Urinary bladder (tissue), 4 donors: ENCODE measurements around the gene MRPL22. TPM values are rescaled to one million over a fixed set of nuclear protein-coding genes. Genes with fewer than 3 reads are reported as not detected.
A peak's percentile ranks its signal among the peaks of the same experiment; 100 is the strongest.
"Not testable (repeated sequence)": the region's sequence is repeated elsewhere in the genome, so short reads cannot be mapped to it uniquely, and the experiment has no call there.

Source experiments
- DNase-seq: peaks from one replicate; pipeline ENCODE4 v3.0.0-alpha.2; 2015; ENCODE audit errors: extremely low spot score
- H3K27ac ChIP-seq: one replicate; pipeline ENCODE4 v1.5.1; 2013; ENCODE audit warnings: low read depth, mild to moderate bottlenecking, moderate library complexity
- H3K36me3 ChIP-seq: one replicate; pipeline ENCODE4 v1.6.1; 2013; ENCODE audit warnings: mild to moderate bottlenecking, moderate library complexity; ENCODE audit not compliant: insufficient read depth
- H3K4me1 ChIP-seq: one replicate; pipeline ENCODE4 v1.6.1; 2013; ENCODE audit warnings: mild to moderate bottlenecking, moderate library complexity; ENCODE audit not compliant: insufficient read depth
- H3K4me3 ChIP-seq: one replicate; pipeline ENCODE4 v1.5.1; 2013; ENCODE audit warnings: low read depth, low read length
- WGBS: extraction: QIAGEN DNeasy Blood & Tissue Kit; methylation state at CpG from one replicate; pipeline ENCODE4 v1.1.7; 2013; 5-methylcytosine and 5-hydroxymethylcytosine counted together
- polyA plus RNA-seq: library from polyadenylated mRNA; stranded (reverse); fragments of 200-250 nt; gene quantifications from one replicate; pipeline ENCODE4 v1.2.3, GENCODE V29; 2013
- total RNA-seq: library from RNA; depleted of rRNA; stranded (reverse); fragments of >200 nt; gene quantifications from one replicate; pipeline ENCODE4 v1.2.3, GENCODE V29; 2014
- donor health status: healthy with polysubstance abuse.
- donor health status: healthy.

MRPL22 gene
- total RNA-seq (17.2 TPM), polyA plus RNA-seq (42.4 TPM)

- H3K4me1 ChIP-seq, result no peaks in the 10 kb centered on the region
- peak within 1 kb of the TSS; percentile 79 for H3K4me3 ChIP-seq
- 1% methylated on average over 40 of the region's 40 CpGs for WGBS
- no peak within 1 kb of the TSS for H3K27ac ChIP-seq
- DNase-seq, result peak; percentile 89
- no peaks in the 10 kb centered on the region for H3K36me3 ChIP-seq
Measured at GRCh38 chr5:154940772-154941620, at the start of gene MRPL22. TSS of gene MRPL22 (plus strand) at chr5:154941073. CDS start at chr5:154941111, 38 bp downstream.

DNA sequence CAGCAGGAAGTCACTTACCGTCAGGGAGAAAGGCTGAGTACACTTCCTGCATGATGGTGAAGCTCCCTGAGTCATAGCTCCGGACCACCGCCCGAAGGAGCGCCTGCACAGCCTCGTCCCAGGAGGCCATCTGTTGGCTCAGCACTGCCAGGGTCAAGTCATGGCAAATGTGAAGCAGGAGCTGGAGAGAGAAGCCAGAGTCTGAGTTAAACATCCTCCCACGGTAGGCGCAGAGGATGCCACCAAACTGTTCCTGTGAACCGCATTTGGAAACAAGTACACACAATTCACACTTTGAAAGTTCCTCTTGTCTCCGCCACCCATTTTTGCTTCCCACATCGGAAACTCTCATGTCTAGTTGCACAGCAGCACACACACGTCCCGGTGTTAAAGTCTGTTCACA is 48.5 kb upstream of the MRPL22 start:
- Histone ChIP-seq H3K4me3 (no peak overlapping the region), H3K27ac (no peak overlapping the region), H3K36me3 (peaks cover 4% of the 10 kb centered on the region), H3K4me1 (no peaks in the 10 kb centered on the region)
- WGBS, result 87% methylated on average over 13 of the region's 13 CpGs
- no peak for DNase-seq

DNA sequence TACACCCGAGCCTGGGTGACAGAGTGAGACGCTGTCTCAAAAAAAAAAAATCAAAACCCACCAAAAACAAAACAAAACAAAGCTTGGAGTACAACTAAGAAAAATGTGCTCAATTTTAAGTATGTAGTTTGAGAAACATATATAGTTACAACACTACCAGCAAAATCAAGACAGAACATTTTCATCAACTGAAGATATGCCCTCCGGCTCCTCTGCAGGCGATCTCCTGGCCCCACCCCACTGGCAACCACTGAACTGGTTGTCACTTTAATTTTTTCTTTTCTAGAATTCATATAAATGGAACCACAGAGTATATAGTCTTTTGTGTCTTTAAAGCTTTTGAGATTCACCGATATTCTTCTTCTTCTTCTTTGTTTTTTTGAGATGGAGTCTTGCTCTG is 47.5 kb upstream of the MRPL22 start:
- no peak overlapping the region for H3K4me3 ChIP-seq
- peaks cover 6% of the 10 kb centered on the region for H3K36me3 ChIP-seq
- H3K27ac ChIP-seq, result no peak overlapping the region
- no peak for DNase-seq
- 86% methylated on average over 5 of the region's 5 CpGs for WGBS
- H3K4me1 ChIP-seq, result no peaks in the 10 kb centered on the region

GRCh38 chr5:154895606-154896561 is 45.0 kb upstream of the MRPL22 start:
- Histone ChIP-seq H3K4me1 (no peaks in the 10 kb centered on the region), H3K27ac (no peak overlapping the region), H3K36me3 (peaks cover 3% of the 10 kb centered on the region), H3K4me3 (no peak overlapping the region)
- 88% methylated on average over 14 of the region's 14 CpGs for WGBS
- DNase-seq, result no peak

DNA sequence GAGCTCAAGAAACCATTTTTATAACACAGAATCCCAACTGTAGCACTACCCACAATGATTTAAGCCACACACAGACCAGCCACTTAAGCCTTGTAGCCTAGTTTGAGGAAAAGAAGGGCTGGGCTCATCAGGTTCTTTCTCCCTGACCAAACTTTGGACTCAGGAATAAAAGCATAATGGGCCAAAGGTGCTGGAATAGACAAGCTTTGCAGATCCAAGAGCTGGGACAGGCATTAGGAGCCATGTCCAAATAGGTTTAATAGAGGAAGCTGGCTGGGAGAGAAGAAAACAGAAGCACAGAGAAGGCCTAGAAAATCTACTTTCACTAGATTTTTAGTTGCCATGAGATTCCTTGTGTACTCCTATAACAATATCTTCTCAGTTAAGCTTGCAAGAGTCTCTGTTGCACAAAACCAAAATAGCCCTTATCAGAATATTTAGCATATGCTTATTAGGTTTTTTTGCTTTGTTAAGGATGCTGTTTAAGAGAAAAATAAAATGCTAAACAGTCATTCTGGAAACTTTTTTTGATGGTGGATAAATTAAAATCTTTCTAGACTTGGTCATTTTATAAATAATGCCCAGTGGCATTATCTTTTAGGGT is 44.2 kb upstream of the MRPL22 start:
- no peak overlapping the region for H3K4me3 ChIP-seq
- H3K27ac ChIP-seq, result no peak overlapping the region
- H3K4me1 ChIP-seq, result no peaks in the 10 kb centered on the region
- no peak for DNase-seq
- peaks cover 6% of the 10 kb centered on the region for H3K36me3 ChIP-seq

GRCh38 chr5:154898210-154898609 is 42.7 kb upstream of the MRPL22 start:
- no peak overlapping the region for H3K4me3 ChIP-seq
- H3K4me1 ChIP-seq, result no peaks in the 10 kb centered on the region
- no peak for DNase-seq
- no peak overlapping the region for H3K27ac ChIP-seq
- 76% methylated on average over 4 of the region's 4 CpGs for WGBS
- peaks cover 9% of the 10 kb centered on the region for H3K36me3 ChIP-seq

- DNase-seq, result no peak
- peaks cover 9% of the 10 kb centered on the region for H3K36me3 ChIP-seq
- WGBS, result 91% methylated on average over 9 of the region's 9 CpGs
- H3K4me3 ChIP-seq, result no peak overlapping the region
- no peak overlapping the region for H3K27ac ChIP-seq
- no peaks in the 10 kb centered on the region for H3K4me1 ChIP-seq
Measured at GRCh38 chr5:154899151-154899816, 41.6 kb upstream of the MRPL22 start.

- no peak for DNase-seq
- no peak overlapping the region for H3K27ac ChIP-seq
- no peak overlapping the region for H3K4me3 ChIP-seq
- H3K4me1 ChIP-seq, result no peaks in the 10 kb centered on the region
- WGBS, result 90% methylated on average over 1 of the region's 1 CpG
- peaks cover 9% of the 10 kb centered on the region for H3K36me3 ChIP-seq
Measured at GRCh38 chr5:154900066-154900465, 40.8 kb upstream of the MRPL22 start.

- DNase-seq, result no peak
- Histone ChIP-seq H3K4me1 (no peaks in the 10 kb centered on the region), H3K4me3 (no peak overlapping the region), H3K36me3 (peaks cover 7% of the 10 kb centered on the region), H3K27ac (no peak overlapping the region)
- WGBS, result 92% methylated on average over 2 of the region's 2 CpGs
Measured at GRCh38 chr5:154901276-154901675, 39.6 kb upstream of the MRPL22 start.

DNA sequence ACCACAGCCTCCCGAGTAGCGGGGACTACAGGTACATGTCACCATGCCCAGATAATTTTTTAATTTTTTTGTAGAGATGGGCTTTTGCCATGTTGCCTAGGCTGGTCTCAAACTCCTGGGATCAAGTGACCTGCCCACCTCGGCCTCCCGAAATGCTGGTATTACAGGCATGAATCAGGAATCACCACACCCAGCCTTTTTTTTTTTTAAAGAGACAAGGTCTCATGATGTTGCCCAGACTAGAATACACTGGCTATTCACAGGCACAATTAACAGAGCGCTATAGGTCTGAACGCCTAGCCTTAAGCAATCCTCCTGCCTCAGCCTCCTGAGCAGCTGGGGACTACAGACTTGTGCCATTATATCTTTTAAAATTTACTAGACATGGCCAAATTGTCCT is 39.0 kb upstream of the MRPL22 start:
- DNase-seq, result no peak
- no peak overlapping the region for H3K4me3 ChIP-seq
- H3K36me3 ChIP-seq, result peaks cover 9% of the 10 kb centered on the region
- H3K4me1 ChIP-seq, result no peaks in the 10 kb centered on the region
- WGBS, result 94% methylated on average over 6 of the region's 6 CpGs
- no peak overlapping the region for H3K27ac ChIP-seq

DNA sequence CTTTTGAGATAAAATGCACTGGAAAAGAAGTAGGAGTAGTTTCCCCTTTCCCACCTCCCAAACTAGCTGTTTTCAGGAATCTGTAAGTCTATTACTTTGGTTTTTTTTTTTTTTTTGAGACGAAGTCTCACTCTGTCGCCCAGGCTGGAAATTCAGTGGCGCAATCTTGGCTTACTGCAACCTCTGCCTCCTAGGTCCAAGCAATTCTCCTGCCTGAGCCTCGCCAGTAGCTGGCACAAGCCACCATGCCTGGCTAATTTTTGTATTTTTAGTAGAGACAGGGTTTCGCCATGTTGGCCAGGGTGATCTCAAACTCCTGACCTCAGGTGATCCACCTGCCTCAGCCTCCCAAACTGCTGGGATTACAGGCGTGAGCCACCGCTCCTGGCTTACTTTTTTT is 35.3 kb upstream of the MRPL22 start:
- H3K4me1 ChIP-seq, H3K27ac ChIP-seq, DNase-seq, H3K36me3 ChIP-seq, H3K4me3 ChIP-seq: not testable (repeated sequence)
- 96% methylated on average over 7 of the region's 7 CpGs for WGBS

DNA sequence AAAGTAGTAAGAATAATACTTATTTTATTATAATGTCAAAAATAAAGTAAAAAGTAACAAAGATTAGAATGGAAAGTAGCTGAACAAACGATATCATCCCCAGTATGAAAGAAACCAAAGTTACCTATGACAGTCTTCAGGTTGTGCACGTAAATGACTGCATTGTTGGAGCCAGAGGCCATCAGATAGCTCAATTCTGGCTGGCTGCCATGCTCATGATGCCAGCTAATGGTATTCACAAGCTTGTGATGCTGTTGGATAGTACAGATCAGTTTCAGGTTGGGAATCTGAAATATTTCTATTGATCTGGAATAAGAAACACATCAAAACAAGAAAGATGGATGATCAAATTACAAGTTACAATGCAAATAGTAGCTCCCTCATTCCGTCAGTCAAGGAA is 24.0 kb upstream of the MRPL22 start:
- Histone ChIP-seq H3K4me1 (no peaks in the 10 kb centered on the region), H3K4me3 (no peak overlapping the region), H3K36me3 (peaks cover 14% of the 10 kb centered on the region), H3K27ac (no peak overlapping the region)
- DNase-seq, result no peak
- 80% methylated on average over 3 of the region's 3 CpGs for WGBS

- no peaks in the 10 kb centered on the region for H3K4me1 ChIP-seq
- 82% methylated on average over 4 of the region's 4 CpGs for WGBS
- DNase-seq, result no peak
- peaks cover 12% of the 10 kb centered on the region for H3K36me3 ChIP-seq
- no peak overlapping the region for H3K4me3 ChIP-seq
- H3K27ac ChIP-seq, result no peak overlapping the region
Measured at GRCh38 chr5:154917757-154918156, 23.1 kb upstream of the MRPL22 start.
